ENCODE measurements around the gene INTS7. TPM values are rescaled to one million over a fixed set of nuclear protein-coding genes. Genes with fewer than 3 reads are reported as not detected.

Gene INTS7
- total and polyA plus RNA-seq, 2 of the 4 experiments (the other 2 are of a cell fraction), result 8.3 to 24.9 TPM

DNA sequence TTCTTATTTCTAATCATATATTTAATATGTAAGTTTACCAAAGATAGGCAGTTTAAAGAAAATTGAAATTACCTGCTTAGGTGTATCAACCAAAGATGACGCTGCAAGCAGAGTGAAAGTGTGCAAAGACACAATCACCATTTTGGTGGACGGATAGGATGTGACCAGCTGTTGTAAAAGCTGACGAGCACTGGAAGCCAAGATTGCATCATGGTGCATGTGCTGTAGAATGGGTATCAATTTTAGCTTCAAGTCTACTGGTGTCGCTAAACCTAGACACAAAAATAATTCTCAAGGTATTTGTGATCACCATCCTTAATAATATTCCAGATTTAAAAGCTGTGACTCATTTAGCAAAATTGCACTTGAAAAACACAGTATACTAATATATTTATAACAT, 28.2 kb downstream of the INTS7 start:
- no peak overlapping the region for H2AFZ ChIP-seq (replicated peaks; ENCODE audit: low read length, poor library complexity)
- in situ Hi-C loops (cut with MboI; ENCODE audit: low sequenced_read_pairs) (no loop called here), intact Hi-C loops (cut with micrococcal nuclease) (no loop called here), dilution Hi-C loops (cut with HindIII; ENCODE audit: low sequenced_read_pairs, unreplicated experiment) (no loop called here)
- H3K9me1 ChIP-seq (ENCODE audit: insufficient read depth, low read length), result peaks cover 3% of the 10 kb centered on the region; the same call in 1 of the 2 replicates
- ChIA-PET CTCF (interaction anchor here (1.3 to 1.4 kb wide), 2 partner anchors 28 to 326 kb away, joined by 3 to 5 read pairs; partner anchors contain the start of genes DTL and INTS7), POLR2A (ENCODE audit: unreplicated experiment) (no interaction called here)
- no peak overlapping the region for H3K4me2 ChIP-seq (ENCODE audit: low read depth, low read length)
- peaks cover 4% of the 10 kb centered on the region for H3K4me1 ChIP-seq (ENCODE audit: control insufficient read depth, insufficient read depth, low read length)
- H3K9me3 ChIP-seq (ENCODE audit: control insufficient read depth, insufficient read depth, low read length), result no peaks in the 10 kb centered on the region
- H2BK15ac ChIP-seq (ENCODE audit: low read depth, low read length), result no peak overlapping the region
- no peak overlapping the region for H4K91ac ChIP-seq (ENCODE audit: insufficient read depth, low read depth, low read length)
- no peak overlapping the region for H3K27ac ChIP-seq (ENCODE audit: insufficient read depth, low read length)
- H4K5ac ChIP-seq (ENCODE audit: low read depth, low read length), result no peak overlapping the region
- H3K9ac ChIP-seq (ENCODE audit: low read depth, low read length), result no peak overlapping the region
- H3K14ac ChIP-seq (replicated peaks; ENCODE audit: low read depth, low read length), result no peak overlapping the region
- WGBS, 2 experiments (ENCODE audit: extremely low coverage in 2 of 2, insufficient read length in 1 of 2), result no CpG with 5 or more reads among the region's 4 CpGs
- no TSS peak for BruUV-seq (replicated peaks)
- no peak overlapping the region for H2AK5ac ChIP-seq (ENCODE audit: low read depth, low read length)
- H4K20me1 ChIP-seq (ENCODE audit: insufficient read depth, low read length), result no peaks in the 10 kb centered on the region
- no peak overlapping the region for H2AK9ac ChIP-seq (replicated peaks; ENCODE audit: low read depth, low read length, poor library complexity)
- H2BK5ac ChIP-seq (ENCODE audit: low read depth, low read length, poor library complexity, severe bottlenecking), result no peak overlapping the region
- DNase-seq (no peak), ATAC-seq (ENCODE audit: low read depth) (no peak)
- no peak overlapping the region for H3K4me3 ChIP-seq (ENCODE audit: insufficient read depth, low read depth, low read length)
- peaks cover 5 to 7% of the 10 kb centered on the region in 2 experiments; a peak in 2 of 4 replicates for H3K79me1 ChIP-seq (ENCODE audit: low read depth in 1 of 2, low read length in 2 of 2)
- H3K36me3 ChIP-seq (ENCODE audit: control insufficient read depth, insufficient read depth, low read length), result peaks cover 3% of the 10 kb centered on the region; the same call in 1 of the 2 replicates
- H3K27me3 ChIP-seq (ENCODE audit: control insufficient read depth, insufficient read depth, low read length), result no peaks in the 10 kb centered on the region
- no peak overlapping the region for H3K23ac ChIP-seq (ENCODE audit: low read depth, low read length)
- no peak overlapping the region for H3K18ac ChIP-seq (ENCODE audit: low read depth, low read length)
- H2BK20ac ChIP-seq (ENCODE audit: low read depth, low read length), result no peak overlapping the region
- H2BK120ac ChIP-seq (ENCODE audit: low read depth, low read length), result no peak overlapping the region
- H4K8ac ChIP-seq (ENCODE audit: low read depth in 2 of 2, low read length in 2 of 2), result no peak overlapping the region
- TF ChIP-seq SMC3 (IDR thresholded peaks at IDR 0.05; ENCODE audit: low read depth, low read length), result no peak
- TF ChIP-seq CEBPB (IDR thresholded peaks at IDR 0.05; ENCODE audit: low read depth, low read length), result 0 out of 2 replicates have a peak, but pooled peaks have one; percentile 21
- no peak overlapping the region for H3K4ac ChIP-seq (ENCODE audit: low read depth, low read length)
- no peak overlapping the region for H3K56ac ChIP-seq (ENCODE audit: extremely low read depth, insufficient read depth, low read length)

Measured in IMR-90 (cell line).